SK-N-SH (cell line): ENCODE measurements around the gene PRKCH.

Source experiments
- CTCF ChIP-seq: fragments of 200-600 bp; sonication (generic); IDR thresholded peaks from 2 replicates; pipeline ENCODE4 v1.6.1; 2017; ENCODE audit warnings: antibody characterized with exemption, mild to moderate bottlenecking, moderate library complexity
- EP300 ChIP-seq, 2 experiments: IDR thresholded peaks; 2 replicates each; pipeline versions ENCODE4 v1.4.0 to v1.6.1; 2012; ENCODE audit warnings: borderline replicate concordance in 1 of 2, low read depth in 1 of 2, low read length in 1 of 2
- EZH2phosphoT487 ChIP-seq: fragments of 200-600 bp; sonication (generic); IDR thresholded peaks from 2 replicates; pipeline ENCODE4 v1.6.1; 2017; ENCODE audit warnings: low read depth, mixed run types, mild to moderate bottlenecking, antibody characterized with exemption, moderate library complexity, borderline replicate concordance
- GATA2 ChIP-seq: sonication (generic); formaldehyde crosslinking; IDR thresholded peaks from 2 replicates; pipeline ENCODE4 v1.5.0; 2020; ENCODE audit warnings: mild to moderate bottlenecking, missing genetic modification reagents
- MXI1 ChIP-seq: IDR thresholded peaks from 2 replicates; pipeline ENCODE4 v1.6.1; 2012; ENCODE audit warnings: mild to moderate bottlenecking, low read depth, low read length, improper control_type of control experiment
- POLR2AphosphoS5 ChIP-seq: IDR thresholded peaks from 2 replicates; pipeline ENCODE4 v1.6.1; 2012; ENCODE audit warnings: low read depth, low read length
- RAD21 ChIP-seq: IDR thresholded peaks from 2 replicates; pipeline ENCODE4 v1.6.1; 2012; ENCODE audit warnings: mild to moderate bottlenecking, low read length
- TCF12 ChIP-seq: IDR thresholded peaks from 2 replicates; pipeline ENCODE4 v1.4.0; 2012
- TEAD4 ChIP-seq: IDR thresholded peaks from 2 replicates; pipeline ENCODE4 v1.4.0; 2012; ENCODE audit warnings: mild to moderate bottlenecking, borderline replicate concordance; ENCODE audit not compliant: insufficient read depth
- USF1 ChIP-seq: IDR thresholded peaks from 2 replicates; pipeline ENCODE4 v1.4.0; 2012; ENCODE audit warnings: low read depth, borderline replicate concordance
- YY1 ChIP-seq: IDR thresholded peaks from 2 replicates; pipeline ENCODE4 v1.4.0; 2012; ENCODE audit warnings: low read depth, mild to moderate bottlenecking

- TF ChIP-seq RAD21 (no peak), CTCF (no peak), EP300 (IDR thresholded peaks at IDR 0.05; ENCODE audit: borderline replicate concordance in 1 of 2, low read depth in 1 of 2, low read length in 1 of 2) (no peak), POLR2AphosphoS5 (no peak), EZH2phosphoT487 (no peak), YY1 (no peak), USF1 (no peak), GATA2 (CRISPR knock-in tag) (no peak), MXI1 (no peak), TEAD4 (no peak), TCF12 (no peak)
Measured at GRCh38 chr14:61494018-61494417, 172.6 kb downstream of the PRKCH start.
